ELF-1 (cell line): Measurements from ENCODE around the gene SPATS1.

Experiments
- DNase-seq: peaks from one replicate; pipeline ENCODE4 v3.0.0-alpha.2; 2016; ENCODE audit warnings: low read depth, low spot score

SPATS1 gene

GRCh38 chr6:44342489-44342888 lies at the start of gene SPATS1:
TSS of gene SPATS1 (plus strand) at chr6:44342650. CDS start at chr6:44343096, 446 bp downstream.
- DNase-seq, result peak; percentile 61

DNA sequence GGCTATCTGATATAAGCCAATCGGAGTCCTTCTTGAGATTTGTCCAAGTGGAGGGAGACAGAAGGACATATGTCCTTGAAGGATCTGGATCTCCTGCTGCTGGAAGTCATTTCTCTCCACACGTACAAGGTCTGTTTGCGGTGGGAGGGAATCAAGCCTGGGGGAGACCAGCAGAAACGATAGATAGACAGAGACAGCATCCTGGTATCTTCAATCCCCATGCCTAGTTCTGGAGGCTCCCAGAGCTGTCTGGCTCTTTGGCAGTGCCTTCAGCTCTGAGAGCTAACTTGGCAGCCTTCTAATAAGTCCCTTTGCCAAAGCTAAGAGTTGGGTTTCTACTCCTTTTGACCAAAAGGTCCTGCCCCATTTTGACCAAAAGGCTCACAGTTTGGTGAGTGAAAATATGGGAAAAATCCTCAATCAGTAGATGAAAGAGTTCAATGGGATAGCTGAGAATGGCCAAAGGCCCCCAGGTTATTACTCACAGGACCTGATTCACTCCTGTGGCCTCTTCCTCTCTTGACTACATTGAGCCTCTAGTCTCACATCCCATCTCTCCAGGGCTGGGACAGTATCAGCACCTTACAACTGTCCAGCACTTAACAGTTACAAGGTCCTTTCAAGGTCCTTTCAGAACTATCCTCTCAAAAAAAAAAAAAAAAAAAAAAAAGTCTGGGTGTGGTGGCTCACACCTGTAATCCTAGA lies 49.6 kb upstream of the SPATS1 start:
- no peak for DNase-seq

DNA sequence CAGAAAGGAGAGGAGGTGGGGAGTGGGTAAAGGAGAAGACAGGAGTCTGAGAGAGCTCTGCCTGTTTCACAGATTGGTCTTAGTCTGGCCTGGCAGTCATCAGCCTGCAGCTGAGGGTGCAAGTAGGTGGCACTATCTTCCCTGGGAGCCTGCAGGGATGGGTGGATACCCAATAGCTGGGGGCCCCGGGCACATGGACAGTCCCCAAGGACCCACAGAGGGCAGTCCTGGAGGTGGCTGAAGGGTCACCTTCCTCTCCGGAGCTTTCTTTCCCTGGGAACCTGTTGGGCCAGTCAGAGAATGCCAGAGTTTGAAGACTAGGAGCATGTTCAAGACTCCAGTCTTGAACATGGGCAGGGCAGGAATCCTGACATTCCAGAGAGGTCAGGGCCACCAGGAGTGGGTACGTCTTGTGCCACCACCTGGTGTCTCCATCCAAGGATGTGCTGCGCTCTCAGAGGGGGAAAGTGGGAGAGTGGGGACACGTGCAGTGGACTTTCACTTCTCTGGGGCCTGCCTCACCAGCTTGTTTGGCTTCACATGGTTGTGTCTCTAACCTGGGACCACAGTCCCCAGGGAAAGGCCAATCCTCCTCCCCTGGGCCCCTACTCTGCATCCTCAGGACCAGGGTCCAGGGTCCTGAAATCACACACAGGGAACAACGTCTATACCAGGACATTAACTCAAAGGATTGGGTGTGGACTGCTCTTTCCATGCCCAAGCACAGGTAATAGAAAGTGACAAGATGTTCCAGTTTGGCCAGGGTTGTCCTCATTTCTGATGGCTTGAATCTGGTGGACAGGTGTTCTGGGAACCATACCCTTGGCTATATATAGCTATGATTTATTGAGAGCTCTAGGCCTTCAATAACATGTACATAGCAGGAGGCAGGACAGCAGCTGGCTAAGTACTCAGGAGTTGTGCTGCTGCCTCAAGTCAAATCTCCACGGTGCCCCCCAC lies 47.3 kb upstream of the SPATS1 start:
- no peak for DNase-seq

- DNase-seq, result peak; percentile 56
Measured at GRCh38 chr6:44297063-44298038, 45.1 kb upstream of the SPATS1 start.

DNA sequence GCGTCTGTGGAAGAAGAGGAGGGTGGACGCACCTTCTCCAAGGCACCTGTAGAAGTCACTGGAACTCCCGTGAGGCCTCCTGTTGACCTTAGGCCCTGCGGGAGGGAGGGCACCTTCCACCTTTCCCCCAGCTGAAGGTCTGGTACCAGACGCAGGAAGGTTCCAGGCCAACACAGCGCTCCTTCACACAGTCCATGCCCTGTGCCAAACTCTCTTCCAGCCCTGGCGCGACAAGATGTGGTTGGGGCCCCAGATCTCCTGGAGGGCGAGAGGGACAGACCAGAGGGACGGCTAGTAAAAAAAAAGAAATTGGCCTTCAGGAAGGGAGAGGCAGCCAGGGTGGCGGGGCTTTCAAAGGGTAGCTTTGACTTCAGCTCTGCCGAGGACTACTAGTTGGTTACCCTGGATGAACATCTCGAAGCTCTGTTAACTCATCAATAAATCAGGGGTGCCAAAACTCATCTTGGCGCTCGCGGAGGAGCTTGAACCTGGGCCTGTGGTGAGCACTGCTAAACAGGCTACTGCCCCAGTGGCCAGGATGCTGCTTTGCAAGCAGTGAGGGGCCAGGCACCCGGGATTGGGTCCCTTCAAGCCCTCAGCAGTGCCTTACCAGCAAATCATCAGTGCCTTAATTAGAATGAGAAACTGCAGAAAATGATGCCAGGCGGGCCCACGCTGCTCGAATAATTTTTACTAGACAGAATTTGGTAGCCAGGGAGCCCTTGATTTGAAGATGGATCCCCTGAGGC lies 44.2 kb upstream of the SPATS1 start:
- no peak for DNase-seq

- DNase-seq, result no peak
Measured at GRCh38 chr6:44298864-44299263, 43.6 kb upstream of the SPATS1 start.

DNA sequence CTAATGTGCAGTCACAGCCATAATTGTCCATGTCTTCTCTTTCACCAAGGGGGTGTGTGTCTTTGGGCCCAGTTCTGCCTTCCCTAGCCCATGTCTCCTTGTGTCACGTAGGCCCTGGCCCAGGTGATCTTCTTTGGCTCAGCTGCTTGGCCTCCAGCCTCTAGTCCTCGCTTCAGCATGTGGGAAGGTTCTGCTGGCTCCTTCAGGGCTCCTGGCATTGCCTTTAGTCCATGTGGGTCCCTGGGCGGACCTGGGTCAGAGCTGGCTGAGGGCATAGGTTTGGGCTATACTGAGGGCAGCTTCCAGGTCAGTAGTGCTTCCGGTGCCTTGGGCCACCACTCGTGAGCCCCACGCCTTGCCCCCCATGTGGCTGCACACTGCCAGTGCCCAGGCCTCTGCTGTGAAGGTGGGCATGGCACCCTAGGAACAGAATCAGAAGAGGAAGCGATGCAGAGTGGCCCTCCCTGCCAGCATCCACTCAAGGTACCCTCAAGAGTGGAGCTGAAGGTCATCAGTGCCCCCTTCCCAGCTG lies 42.1 kb upstream of the SPATS1 start:
- DNase-seq, result no peak

- no peak for DNase-seq
Measured at GRCh38 chr6:44301106-44301505, 41.3 kb upstream of the SPATS1 start.

DNA sequence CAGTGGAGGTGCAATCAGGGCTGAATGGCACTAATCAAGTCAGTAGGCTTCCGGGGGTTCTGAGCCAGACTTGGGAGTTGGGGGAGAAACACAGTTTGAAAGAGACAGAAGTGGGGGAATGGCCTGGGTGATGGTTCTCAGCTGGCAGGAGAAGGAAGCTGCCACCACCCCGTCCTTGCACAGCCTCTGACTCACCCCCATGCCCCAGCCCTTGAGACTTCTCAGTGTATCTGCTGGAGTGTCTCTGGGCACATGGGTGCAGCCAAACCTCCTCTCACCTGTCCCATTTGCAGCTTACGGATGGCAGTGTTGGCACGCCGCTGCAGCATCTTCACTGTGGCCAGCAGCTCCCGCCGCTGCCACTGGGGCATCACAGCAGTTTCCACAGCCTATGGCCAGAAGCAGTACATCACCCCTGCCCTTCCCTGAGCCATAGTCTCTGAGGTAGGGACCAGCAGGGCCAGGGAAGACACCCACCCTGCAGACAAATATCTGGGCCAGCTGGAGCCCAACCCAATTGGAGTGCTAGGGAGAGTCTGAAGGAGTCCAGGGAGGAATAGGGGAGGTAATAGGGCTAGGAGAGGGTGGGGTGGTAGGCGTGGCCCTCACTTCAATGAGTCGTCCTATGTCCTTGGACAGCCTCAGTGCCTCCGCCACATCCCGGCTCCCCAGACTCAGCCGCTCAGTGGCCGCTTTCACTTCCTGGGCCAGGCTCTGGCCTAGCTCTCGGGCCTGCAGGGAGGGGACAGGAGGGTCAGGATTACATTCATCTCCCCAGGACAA lies 40.5 kb upstream of the SPATS1 start:
- no peak for DNase-seq

- DNase-seq, result no peak
Measured at GRCh38 chr6:44302856-44303255, 39.6 kb upstream of the SPATS1 start.

DNA sequence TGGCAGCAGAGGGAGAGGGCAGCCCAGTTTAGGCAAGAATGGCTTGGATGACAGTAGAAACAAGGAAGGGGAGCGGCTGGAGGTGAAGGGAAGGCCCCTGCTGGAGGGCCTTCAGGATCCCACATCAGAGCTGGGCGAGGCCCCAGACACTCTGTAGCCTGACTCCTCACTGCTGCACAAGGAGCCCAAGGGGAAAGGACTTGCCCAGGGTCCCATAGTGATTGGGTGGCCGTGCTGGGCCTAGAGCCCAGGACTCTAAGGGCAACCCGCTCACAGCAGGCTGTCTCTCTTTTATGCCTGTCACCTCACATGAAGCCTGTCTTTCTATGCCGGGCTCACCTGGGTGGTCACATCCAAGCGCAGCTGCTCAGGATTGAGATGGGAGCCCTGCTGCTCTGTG lies 38.6 kb upstream of the SPATS1 start:
- DNase-seq, result no peak

- DNase-seq, result peak; percentile 68
Measured at GRCh38 chr6:44304282-44305199, 37.9 kb upstream of the SPATS1 start.

DNA sequence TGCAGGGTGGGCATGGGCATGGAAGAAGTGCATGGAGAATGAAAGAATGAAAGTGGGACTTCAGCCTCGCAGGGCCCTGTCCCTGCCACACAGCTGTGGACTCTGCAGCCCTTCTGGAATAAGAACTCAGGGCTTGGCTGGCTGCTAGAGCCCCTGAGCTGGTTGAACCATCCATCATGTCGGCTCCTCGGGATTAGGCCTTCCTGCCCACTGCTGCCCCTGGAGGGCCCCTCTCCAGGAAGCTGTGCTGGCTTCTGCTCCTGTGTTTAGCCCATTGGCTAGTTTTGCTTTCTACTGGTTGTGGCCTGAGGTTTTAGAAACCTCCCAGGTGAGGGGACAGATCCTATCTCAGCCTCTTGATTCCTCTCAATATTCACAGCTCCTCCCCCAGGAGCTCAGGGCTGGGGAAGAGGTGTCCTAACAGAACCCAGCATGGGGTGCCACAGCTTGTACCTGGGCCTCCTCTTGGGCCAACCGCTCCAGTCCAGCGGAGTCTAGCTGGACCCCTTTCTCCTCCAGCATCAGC lies 37.2 kb upstream of the SPATS1 start:
- peak; percentile 16 for DNase-seq

DNA sequence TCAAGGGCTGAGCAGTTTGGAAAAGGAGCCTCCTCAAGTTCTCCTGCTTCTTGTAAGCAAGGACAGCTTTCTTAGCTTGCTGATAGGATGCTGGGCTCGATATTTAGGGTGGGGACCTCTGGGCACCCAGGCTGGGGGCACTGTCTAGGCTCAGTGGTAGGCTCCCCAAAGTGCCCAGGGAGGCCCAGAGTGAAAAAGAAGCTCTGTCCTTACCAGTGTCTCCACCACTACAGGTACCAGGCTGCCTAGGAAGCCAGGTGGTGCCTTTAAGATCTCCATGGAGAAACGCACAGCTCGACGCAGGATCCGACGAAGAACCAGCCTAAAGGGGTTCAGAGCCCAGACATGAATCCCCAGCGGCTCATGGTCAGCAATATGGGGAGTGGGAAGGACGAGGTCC lies 35.7 kb upstream of the SPATS1 start:
- no peak for DNase-seq

DNA sequence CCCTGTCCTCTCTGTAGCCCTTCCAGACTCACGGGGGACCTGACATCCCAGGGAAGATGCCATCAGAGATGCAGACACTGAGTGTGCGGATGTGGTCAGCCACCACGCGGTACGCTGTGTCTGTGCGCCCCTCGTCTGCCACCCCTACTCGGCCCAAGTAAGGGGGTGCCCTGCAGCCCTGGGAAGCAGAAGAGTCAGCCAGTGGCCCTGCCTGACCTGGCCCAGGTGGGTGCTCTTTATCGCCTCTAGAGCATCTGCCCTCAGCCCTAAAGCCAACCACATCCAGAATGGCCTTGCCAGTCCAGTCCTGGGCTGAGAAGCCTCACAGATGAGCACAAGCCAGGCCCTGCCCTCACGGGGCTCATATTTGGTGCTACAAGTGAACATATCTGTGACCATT lies 35.2 kb upstream of the SPATS1 start:
- DNase-seq, result no peak

- no peak for DNase-seq
Measured at GRCh38 chr6:44309092-44309491, 33.4 kb upstream of the SPATS1 start.

DNA sequence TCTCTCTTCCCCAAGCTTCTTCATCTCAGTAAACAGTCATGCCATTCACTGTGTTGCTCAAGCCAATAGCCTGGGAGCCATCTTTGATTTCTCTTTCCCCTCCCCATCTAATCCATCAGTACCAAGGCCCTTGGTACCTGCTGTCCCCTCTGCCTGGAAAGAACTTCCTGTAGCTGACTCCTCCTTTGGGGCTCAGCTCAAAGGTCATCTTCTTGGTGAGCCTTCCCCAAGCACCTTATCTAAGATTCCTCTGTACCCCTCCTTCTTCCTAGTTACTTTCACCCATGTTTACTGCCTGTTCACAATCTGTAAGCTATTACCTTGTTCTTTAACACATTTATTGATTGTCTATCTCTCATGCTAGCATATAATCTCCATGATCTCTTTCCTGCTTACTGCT lies 32.8 kb upstream of the SPATS1 start:
- DNase-seq, result no peak

GRCh38 chr6:44310241-44310640 lies 32.2 kb upstream of the SPATS1 start:
- DNase-seq, result no peak

DNA sequence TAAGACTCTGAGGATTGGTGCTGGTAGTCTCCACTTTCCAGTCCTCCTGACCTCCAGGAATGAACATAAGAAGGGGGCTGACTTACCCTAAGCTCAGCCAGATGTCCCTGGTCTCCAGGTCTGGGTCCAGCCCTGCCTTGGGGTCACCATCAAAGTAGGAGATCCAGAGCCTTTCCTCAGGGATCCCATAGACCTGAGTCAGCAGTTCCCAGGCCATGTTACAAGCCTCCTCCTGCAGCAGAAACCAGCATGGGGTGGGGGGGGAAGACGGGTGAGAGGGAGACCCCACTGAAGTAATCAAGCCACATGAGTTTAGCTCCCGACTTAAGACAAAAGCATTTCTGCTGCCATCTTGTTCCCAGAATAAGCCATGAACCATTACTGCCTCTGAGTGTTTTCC lies 31.1 kb upstream of the SPATS1 start:
- no peak for DNase-seq
